WTC11 (cell line): Measurements from ENCODE around the gene UBL7. TPM values are rescaled to one million over a fixed set of nuclear protein-coding genes. Genes with fewer than 3 reads are reported as not detected.

Source experiments
- ATAC-seq: fragments of 200-7000 bp; cut with Tn5 transposase; 2 replicates; pipeline ENCODE4 v1.10.0; 2021; ENCODE audit warnings: mild to moderate bottlenecking, moderate library complexity
- CTCF ChIA-PET: fragments of 300-600 bp; sonication (Branson Sonifier 250); formaldehyde crosslinking; loops from one replicate; lab custom pipeline; 2021; ENCODE audit warnings: antibody characterized with exemption; lab: Charles Lee
- POLR2A ChIA-PET: fragments of 350-600 bp; sonication (Branson Sonifier 250); formaldehyde crosslinking; loops from one replicate; lab custom pipeline; 2021; ENCODE audit warnings: antibody characterized with exemption; lab: Charles Lee
- DNase-seq: peaks from one replicate; pipeline ENCODE4 v3.0.0; 2021; ENCODE audit warnings: low spot score
- H3K27ac Mint-ChIP-seq: 2 replicates; pipeline ENCODE4 v1.8.0; 2021; ENCODE audit warnings: mixed read lengths
- H3K27me3 Mint-ChIP-seq: 2 replicates; pipeline ENCODE4 v1.8.0; 2021; ENCODE audit warnings: low read depth, mild to moderate bottlenecking, moderate library complexity, mixed read lengths
- H3K36me3 Mint-ChIP-seq: 2 replicates; pipeline ENCODE4 v1.8.0; 2021; ENCODE audit warnings: mixed read lengths
- H3K4me1 Mint-ChIP-seq: 2 replicates; pipeline ENCODE4 v1.8.0; 2022; ENCODE audit warnings: mixed read lengths
- H3K4me3 Mint-ChIP-seq: 2 replicates; pipeline ENCODE4 v1.8.0; 2021; ENCODE audit warnings: mild to moderate bottlenecking, moderate library complexity, mixed read lengths
- H3K9me3 Mint-ChIP-seq: 2 replicates; pipeline ENCODE4 v1.8.0; 2021; ENCODE audit warnings: mixed read lengths
- CBFB ChIP-seq: sonication (generic); formaldehyde crosslinking; IDR thresholded peaks from 2 replicates; pipeline ENCODE4 v1.8.1; 2022; ENCODE audit warnings: mild to moderate bottlenecking, low read depth, missing genetic modification reagents
- ERG ChIP-seq: fragments of 250-450 bp; sonication (Bioruptor Pico); IDR thresholded peaks from 2 replicates; pipeline ENCODE4 v1.8.0; 2021; ENCODE audit warnings: mild to moderate bottlenecking
- IRF1 ChIP-seq: sonication (generic); formaldehyde crosslinking; IDR thresholded peaks from 2 replicates; pipeline ENCODE4 v1.8.0; 2023; ENCODE audit warnings: missing genetic modification reagents
- JAZF1 ChIP-seq: fragments of 250-450 bp; sonication (Bioruptor Pico); IDR thresholded peaks from 2 replicates; pipeline ENCODE4 v1.9.0; 2021; ENCODE audit warnings: moderate library complexity, mild to moderate bottlenecking, inconsistent platforms
- JUN ChIP-seq: sonication (generic); formaldehyde crosslinking; IDR thresholded peaks from 2 replicates; pipeline ENCODE4 v1.8.0; 2023; ENCODE audit warnings: mild to moderate bottlenecking, missing genetic modification reagents
- NR3C1 ChIP-seq: sonication (generic); formaldehyde crosslinking; conservative IDR thresholded peaks from 2 replicates; pipeline ENCODE4 v1.8.1; 2023; ENCODE audit warnings: low read depth, mild to moderate bottlenecking, missing genetic modification reagents
- PRDM15 ChIP-seq: sonication (generic); formaldehyde crosslinking; IDR thresholded peaks from 2 replicates; pipeline ENCODE4 v1.8.0; 2022; ENCODE audit warnings: missing genetic modification reagents
- RELA ChIP-seq: sonication (generic); formaldehyde crosslinking; IDR thresholded peaks from 2 replicates; pipeline ENCODE4 v1.8.1; 2022; ENCODE audit warnings: missing genetic modification reagents, mild to moderate bottlenecking, borderline replicate concordance
- SMAD4 ChIP-seq: sonication (generic); formaldehyde crosslinking; IDR thresholded peaks from 2 replicates; pipeline ENCODE4 v1.8.0; 2022; ENCODE audit warnings: mild to moderate bottlenecking, missing genetic modification reagents
- TEAD1 ChIP-seq: sonication (generic); formaldehyde crosslinking; IDR thresholded peaks from 2 replicates; pipeline ENCODE4 v1.8.0; 2022; ENCODE audit warnings: mild to moderate bottlenecking, missing genetic modification reagents
- ZNF423 ChIP-seq: fragments of 250-450 bp; sonication (Bioruptor Pico); IDR thresholded peaks from 2 replicates; pipeline ENCODE4 v2.1.2; 2022; ENCODE audit warnings: mild to moderate bottlenecking, moderate library complexity
- ZNF425 ChIP-seq: fragments of 250-450 bp; sonication (Bioruptor Pico); conservative IDR thresholded peaks from 2 replicates; pipeline ENCODE4 v1.9.0; 2021; ENCODE audit warnings: mild to moderate bottlenecking
- total RNA-seq: library from RNA; stranded (reverse); gene quantifications from 3 replicates; pipeline ENCODE4 v1.2.3, GENCODE V29; 2021
- TF ChIP-seq, protein P1 (sequence below): fragments of 250-450 bp; sonication (Bioruptor Pico); IDR thresholded peaks from 2 replicates; pipeline ENCODE4 v1.9.0; 2021; ENCODE audit warnings: moderate library complexity, mild to moderate bottlenecking, inconsistent platforms, borderline replicate concordance
- TF ChIP-seq, protein P2 (sequence below): fragments of 200-600 bp; IDR thresholded peaks from 2 replicates; pipeline ENCODE4 v1.8.0; 2022; ENCODE audit warnings: antibody characterized with exemption

Gene UBL7
- total RNA-seq, 1 experiment from 2014 or later: 70.1 TPM

GRCh38 chr15:74470631-74471395 lies 9.9 kb upstream of the UBL7 start:
- Mint-ChIP-seq H3K4me1 (no peaks in the 10 kb centered on the region), H3K36me3 (peaks cover 59% of the 10 kb centered on the region), H3K27me3 (no peaks in the 10 kb centered on the region; the same call in 1 of the 2 replicates), H3K9me3 (peaks cover 5% of the 10 kb centered on the region)
- ATAC-seq: no peak
- no peak for DNase-seq
- CTCF ChIA-PET: interaction anchor here (1.4 kb wide), 1 partner anchor 19 kb away, joined by 3 read pairs; no protein-coding TSS in a partner anchor
- TF ChIP-seq ZNF423 (CRISPR knock-in tag) (no peak), SMAD4 (CRISPR knock-in tag) (no peak), RELA (no peak), PRDM15 (CRISPR knock-in tag) (no peak), IRF1 (no peak), CBFB (CRISPR knock-in tag) (no peak), NR3C1 (no peak), JUN (no peak), TEAD1 (CRISPR knock-in tag) (no peak), ERG (CRISPR knock-in tag) (no peak), ZNF425 (CRISPR knock-in tag) (no peak), JAZF1 (CRISPR knock-in tag) (no peak)
- TF ChIP-seq, protein P1, sequence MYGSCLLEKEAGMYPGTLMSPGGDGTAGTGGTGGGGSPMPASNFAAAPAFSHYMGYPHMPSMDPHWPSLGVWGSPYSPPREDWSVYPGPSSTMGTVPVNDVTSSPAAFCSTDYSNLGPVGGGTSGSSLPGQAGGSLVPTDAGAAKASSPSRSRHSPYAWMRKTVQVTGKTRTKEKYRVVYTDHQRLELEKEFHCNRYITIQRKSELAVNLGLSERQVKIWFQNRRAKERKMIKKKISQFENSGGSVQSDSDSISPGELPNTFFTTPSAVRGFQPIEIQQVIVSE: no peak
- TF ChIP-seq, protein P2, sequence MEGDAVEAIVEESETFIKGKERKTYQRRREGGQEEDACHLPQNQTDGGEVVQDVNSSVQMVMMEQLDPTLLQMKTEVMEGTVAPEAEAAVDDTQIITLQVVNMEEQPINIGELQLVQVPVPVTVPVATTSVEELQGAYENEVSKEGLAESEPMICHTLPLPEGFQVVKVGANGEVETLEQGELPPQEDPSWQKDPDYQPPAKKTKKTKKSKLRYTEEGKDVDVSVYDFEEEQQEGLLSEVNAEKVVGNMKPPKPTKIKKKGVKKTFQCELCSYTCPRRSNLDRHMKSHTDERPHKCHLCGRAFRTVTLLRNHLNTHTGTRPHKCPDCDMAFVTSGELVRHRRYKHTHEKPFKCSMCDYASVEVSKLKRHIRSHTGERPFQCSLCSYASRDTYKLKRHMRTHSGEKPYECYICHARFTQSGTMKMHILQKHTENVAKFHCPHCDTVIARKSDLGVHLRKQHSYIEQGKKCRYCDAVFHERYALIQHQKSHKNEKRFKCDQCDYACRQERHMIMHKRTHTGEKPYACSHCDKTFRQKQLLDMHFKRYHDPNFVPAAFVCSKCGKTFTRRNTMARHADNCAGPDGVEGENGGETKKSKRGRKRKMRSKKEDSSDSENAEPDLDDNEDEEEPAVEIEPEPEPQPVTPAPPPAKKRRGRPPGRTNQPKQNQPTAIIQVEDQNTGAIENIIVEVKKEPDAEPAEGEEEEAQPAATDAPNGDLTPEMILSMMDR: no peak
- TF ChIP-seq, all 79 proteins: peak for 0
- POLR2A ChIA-PET: no interaction called here
- H3K4me3 Mint-ChIP-seq: no peak overlapping the region
- no peak overlapping the region for H3K27ac Mint-ChIP-seq
